HPDE6-E6E7 (cell line): Measurements from ENCODE around the gene USE1.
"Not testable (repeated sequence)": the region's sequence is repeated elsewhere in the genome, so short reads cannot be mapped to it uniquely, and the experiment has no call there.

ENCODE experiments used
- DNase-seq: peaks from one replicate; pipeline ENCODE4 v3.0.0; 2011; ENCODE audit warnings: missing footprints; ENCODE audit errors: extremely low spot score

Gene USE1, protein sequence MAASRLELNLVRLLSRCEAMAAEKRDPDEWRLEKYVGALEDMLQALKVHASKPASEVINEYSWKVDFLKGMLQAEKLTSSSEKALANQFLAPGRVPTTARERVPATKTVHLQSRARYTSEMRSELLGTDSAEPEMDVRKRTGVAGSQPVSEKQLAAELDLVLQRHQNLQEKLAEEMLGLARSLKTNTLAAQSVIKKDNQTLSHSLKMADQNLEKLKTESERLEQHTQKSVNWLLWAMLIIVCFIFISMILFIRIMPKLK

DNA sequence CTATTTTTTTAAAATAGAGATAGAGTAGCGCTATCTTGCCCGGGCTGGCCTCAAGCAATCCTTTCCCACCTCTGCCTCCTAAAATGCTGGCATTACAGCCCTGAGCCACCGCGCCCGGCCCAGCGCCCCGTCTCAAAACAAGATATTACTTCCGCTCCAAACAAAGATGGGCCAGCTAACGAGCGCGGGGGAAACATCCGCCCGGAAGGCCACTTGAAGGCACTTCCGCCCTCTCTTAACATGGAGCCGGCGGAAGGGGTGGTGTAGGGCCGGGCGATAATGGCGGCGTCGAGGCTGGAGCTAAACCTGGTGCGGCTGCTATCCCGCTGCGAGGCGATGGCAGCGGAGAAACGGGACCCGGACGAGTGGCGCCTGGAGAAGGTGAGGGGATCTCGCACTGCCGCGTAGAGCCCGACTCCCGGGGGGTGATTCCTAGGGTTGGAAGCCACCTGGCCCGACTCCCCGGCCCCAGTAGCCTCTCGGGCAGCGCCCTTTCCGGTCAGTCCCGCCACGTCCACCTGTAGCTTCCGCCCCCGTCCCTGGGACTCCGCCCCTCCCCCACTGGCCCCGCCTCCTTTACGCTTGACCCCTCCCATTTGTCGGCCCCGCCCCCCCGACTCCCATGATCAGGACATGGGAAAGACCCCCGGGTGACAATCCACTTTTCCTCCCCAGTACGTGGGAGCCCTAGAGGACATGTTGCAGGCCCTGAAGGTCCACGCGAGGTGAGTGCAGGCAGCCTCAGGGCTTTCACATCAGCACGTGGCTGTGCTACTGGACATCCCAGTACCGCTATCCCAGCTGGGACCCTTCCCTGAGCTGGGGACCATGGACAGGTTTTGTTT lies at the start of gene USE1:
TSS of gene USE1 (plus strand) at position 231 of the 845 bp plus-strand sequence. CDS start at position 280, 49 bp downstream.
- peak; percentile 87 for DNase-seq

DNA sequence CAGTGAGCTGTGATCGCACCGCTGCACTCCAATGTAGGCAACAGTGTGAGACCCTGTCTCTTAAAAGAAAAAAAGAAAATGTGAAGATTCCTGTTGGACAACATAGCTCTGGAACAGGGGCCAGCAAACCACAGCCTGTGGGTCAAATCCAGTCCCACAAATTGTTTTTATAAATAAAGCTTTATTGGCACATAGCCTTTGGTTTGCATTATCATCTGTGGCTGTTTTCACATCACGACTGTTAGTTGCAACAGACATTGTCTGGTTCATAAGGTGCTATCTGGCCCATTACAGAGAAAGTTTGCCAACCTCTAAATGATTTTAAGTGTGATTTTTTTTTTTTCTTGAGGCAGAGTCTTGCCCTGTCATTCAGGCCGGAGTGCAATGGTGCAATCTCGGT lies 49.4 kb upstream of the USE1 start:
- DNase-seq = no peak

DNA sequence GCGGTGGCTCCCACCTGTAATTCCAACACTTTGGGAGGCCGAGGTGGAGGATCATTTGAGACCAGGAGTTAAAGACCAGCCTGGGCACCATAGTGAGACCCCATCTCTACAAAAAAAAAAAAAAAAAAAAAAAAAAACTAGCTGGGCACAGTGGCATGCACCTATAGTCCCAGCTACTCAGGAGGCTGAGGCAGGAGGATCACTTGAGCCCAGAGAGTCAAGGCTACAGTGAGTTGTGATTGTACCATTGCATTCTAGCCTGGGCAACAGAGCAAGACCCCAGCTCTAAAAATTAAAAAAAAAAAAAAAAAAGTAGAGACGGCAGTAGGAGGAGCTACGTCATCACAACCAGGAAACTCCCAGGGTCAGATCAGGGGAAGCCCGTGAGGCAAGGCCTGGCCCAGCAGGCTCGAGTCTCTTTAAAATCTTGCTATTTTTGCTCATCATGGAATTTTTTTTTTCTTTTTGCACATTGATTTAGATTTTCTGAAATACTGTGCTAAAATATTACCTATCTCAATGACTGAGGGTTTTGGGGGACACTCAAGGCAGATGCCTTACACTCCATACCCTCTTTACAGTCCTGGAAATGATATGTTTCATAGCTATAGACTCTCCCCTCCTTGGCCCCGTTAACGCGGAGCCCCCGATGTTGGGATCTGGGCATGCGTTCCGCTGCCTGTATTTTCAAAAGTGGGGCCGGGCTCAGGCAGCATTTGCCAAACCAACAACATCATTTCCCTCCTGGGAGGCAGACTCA lies 44.4 kb upstream of the USE1 start:
- DNase-seq = no peak

DNA sequence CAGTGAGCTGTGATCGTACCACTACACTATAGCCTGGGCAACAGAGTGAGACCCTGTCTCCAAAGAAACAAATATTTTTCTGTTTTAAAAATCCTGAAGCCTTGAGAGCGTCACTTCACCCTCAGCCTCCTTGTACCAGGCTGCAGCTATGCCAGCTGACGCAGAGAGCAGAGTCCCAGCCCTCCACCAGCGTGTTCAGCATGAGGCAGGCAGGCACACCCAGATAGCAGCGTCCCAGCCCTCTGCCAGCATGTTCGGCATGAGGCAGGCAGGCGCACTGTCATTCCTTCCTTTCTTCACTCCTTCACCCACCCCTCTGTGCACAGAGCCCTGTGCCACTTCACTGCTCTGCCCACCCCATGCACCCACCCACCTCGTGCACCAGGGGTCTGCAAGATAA lies 43.3 kb upstream of the USE1 start:
- DNase-seq = no peak

DNA sequence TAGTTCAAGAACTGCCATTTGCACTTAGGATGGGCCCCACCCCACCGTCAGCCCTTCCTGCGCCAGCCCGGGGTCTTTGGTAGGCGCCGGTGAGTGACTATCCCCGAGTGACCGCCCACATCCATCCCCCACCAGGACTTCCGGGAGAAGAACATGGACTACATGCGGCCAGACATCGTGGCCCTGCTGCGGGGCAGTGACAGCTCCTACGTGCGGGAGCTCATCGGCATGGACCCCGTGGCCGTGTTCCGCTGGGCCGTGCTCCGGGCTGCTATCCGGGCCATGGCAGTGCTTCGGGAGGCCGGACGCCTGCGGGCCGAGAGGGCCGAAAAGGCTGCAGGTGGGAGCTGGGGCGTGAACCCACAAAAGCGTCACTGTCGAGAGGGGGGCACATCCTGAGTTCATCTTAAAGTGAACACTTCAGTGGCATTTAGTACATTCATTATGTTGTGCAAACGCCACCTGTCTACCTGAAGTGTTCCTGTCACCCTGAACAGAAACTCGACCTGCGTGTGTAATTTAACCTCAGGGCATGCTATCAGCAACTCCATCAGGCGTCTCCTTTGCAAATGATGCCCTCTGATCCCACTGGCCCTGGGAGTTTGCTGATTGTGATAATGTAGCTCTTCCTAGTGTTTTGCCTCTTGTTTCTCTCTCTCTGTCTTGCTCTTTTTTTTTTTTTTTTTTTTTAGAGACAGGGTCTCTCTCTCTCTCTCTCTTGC lies 42.4 kb upstream of the USE1 start:
- DNase-seq = no peak

DNA sequence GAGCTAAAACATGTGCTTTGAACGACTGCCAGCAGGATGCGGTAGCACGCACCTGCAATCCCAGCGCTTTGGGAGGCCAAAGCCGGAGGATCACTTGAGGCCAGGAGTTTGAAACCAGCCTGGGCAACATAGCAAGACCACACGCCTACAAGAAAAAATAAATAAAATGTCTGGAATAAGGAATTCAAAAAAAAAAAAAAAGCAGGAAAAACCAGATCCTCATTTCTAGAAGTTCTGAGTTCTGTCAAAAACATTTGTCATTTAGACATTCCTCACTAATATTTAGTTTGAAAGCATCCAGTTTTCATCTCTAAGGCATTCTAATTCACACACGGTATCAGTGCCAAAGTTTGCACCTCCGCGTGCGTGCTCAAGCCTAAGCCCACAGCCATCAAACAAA lies 36.9 kb upstream of the USE1 start:
- no peak for DNase-seq

DNA sequence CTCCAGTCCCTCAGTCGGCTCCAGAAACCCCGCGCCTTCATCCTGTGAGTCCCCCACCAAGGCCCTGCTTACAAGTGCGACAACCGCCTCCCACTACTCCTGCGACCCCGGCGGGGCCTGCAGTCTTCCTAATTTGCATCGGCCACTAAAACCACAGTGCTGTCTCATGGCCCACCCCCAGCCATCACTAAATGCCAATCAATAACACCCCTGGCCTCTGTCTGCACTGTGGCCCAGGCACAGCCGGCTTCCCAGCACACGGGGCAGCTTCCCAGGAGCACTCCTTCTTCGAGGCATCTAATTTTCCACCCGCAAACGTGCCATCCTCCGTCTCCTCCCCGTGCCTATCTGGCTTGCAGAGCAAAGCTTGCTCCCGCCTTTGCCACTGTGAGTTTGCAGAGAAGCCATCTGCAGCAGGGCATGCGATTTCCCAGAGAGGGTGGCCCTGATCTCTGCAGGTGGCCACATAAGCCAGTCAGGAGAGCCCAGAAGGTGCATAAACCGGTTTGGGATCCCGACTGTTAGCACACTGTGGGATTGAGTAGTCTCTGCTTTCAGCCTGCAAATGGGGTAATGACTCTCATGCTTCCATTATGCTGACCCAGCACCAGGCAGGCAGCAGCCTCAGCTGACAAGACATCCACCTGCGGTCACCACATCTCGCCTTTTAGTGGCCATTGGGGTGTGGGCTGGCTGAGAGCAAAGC lies 34.0 kb upstream of the USE1 start:
- no peak for DNase-seq

DNA sequence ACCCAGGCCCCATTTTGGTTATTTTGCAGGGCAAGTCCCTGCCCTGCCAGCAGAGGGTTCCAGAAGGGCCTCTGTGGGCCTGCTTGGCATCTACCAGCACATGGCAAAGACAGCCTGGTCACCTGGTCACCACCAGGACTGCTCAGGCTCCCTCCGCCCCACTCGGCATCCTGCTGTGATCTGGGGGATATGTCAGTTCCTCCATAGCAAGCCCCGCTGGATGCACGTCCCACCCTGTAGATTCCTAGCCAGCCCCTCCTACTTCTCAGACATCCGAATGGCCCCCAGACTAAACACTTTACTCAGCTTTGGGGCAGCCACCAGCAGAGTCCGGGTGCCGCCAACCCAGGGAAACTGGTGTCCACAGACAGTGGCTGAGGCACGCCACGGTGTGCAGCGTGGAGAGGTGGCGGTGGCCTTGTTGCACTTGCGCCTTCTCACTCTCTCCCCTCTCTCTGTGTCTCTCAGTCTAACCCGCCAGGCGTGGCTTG lies 31.8 kb upstream of the USE1 start:
- no peak for DNase-seq

DNA sequence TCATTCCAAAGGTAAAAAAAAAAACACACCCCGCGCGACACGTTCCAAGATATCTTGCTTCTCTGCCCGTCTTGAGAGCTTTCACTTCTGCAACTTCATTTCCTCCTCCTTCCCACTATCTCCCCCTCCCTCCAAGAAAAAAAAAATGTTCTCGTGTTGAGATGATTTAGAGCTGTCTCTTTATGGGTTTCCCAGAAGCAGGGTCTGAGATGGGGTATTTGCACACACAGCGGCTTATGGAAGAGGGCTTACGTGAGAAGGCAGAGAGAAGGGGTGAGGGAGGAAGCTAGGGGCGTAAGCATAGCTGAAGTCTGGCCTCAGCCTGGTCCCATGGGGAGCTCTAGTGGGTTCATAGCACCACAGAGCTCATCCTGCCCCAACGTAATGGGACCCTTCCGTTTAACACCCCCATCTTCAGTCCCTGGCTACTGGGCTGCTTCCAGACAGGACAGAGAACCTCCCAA lies 31.3 kb upstream of the USE1 start:
- DNase-seq = no peak

DNA sequence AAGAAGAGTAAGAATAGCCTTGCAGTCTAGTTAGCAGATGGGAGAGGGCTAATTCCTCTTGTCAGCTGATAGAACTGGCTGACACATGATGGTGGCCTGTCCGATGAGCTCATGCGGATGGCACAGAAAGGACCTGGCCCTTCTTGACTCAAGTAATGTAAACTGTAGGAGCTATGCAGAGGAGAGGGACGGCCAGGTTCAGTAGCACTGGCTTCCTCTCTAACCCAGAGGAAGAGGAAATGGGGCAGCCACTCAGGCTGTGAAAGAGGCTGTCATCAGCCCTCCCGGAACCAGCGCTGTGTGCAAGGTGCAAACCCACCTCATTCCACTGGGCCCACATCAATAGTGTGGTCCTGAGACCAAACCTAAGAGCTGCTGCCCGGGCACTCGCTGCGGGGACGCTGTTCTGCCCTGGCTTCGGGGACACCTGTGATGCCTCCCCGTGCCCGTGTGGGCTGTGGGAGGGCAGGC lies 30.8 kb upstream of the USE1 start:
- DNase-seq = no peak

DNA sequence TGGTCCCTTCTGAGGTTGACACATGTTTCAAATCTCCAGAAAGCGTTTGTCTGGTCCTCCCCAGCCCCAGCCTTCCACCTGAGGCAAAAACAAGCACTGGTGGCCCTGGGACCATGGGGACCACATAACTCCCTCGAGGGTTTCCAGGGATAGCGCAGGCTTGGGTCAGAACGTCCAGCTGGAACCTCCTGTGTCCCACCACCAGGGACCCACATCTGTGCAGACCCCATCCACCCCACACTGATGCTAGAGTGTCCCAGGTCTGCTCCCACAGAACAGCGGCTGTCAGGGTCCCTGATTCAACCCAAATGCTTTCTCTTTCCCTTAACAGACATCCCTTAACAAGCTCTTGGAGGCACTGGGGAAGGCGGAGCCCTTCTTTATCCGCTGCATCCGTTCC lies 29.6 kb upstream of the USE1 start:
- no peak for DNase-seq

DNA sequence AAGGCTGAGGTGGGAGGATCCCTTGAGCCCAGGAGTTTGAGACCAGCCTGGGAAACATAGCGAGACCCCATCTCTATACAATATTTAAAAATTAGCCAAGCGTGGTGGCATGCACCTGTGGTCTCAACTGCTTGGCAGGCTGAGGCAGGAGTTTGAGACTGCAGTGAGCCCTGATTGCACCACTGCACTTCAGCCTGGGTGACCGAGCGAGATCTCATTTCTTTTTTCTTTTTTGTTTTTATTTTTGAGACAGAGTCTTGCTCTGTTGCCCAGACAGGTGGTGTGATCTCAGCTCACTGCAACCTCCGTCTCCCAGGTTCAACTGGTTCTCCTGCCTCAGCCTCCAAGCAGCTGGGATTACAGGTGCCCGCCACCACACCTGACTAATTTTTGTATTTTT lies 23.4 kb upstream of the USE1 start:
- not testable (repeated sequence) for DNase-seq

DNA sequence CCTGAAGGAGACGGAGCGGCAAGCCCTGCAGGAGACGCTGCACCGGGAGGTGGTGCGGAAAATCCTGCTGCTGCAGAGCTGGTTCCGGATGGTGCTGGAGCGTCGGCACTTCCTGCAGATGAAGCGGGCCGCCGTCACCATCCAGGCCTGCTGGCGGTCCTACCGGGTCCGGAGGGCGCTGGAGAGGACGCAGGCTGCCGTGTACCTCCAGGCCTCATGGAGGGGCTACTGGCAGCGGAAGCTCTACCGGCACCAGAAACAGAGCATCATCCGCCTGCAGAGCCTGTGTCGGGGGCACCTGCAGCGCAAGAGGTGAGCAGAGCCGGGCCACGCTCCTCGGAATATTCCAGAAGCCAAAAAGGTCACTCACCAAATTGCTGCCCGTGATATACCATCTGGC lies 22.4 kb upstream of the USE1 start:
- no peak for DNase-seq

DNA sequence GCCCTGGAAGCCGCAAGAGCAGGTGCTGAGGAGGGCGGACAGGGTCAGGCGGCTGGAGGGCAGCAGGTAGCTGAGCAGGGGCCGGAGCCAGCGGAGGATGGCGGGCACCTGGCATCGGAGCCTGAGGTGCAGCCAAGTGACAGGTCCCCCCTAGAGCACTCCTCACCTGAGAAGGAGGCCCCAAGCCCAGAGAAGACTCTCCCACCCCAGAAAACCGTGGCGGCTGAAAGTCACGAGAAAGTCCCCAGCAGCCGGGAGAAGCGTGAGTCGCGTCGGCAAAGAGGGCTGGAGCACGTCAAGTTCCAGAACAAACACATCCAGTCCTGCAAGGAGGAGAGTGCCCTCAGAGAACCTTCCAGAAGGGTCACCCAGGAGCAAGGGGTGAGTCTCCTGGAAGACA lies 20.5 kb upstream of the USE1 start:
- no peak for DNase-seq

DNA sequence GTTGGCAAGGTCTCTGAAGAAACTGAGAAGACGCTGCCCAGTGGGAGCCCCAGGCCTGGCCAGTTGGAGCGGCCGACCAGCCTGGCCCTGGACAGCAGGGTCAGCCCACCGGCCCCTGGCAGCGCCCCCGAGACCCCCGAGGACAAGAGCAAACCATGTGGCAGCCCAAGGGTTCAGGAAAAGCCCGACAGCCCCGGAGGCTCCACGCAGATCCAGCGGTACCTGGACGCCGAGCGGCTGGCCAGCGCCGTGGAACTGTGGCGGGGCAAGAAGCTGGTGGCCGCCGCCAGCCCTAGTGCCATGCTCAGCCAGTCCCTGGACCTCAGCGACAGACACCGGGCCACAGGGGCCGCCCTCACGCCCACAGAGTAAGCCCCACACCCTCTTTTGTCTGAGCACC lies 20.1 kb upstream of the USE1 start:
- no peak for DNase-seq

DNA sequence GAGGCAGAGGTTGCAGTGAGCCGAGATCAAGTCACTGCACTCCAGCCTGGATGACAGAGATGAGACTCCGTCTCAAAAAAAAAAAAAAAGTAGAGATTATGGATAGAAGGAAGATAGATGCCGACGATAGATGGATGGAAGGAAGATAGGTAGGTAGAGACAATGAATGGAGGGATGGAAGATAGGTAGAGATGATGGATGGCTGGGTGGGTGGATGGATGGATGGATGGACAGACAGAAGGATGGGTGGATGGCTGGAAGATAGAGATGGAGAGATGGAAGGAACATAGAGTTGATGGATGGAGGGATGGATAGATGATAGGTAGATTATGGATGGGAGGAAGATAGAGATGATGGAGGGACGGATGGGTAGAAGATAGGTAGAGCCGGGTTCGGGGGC lies 18.5 kb upstream of the USE1 start:
- DNase-seq = no peak

DNA sequence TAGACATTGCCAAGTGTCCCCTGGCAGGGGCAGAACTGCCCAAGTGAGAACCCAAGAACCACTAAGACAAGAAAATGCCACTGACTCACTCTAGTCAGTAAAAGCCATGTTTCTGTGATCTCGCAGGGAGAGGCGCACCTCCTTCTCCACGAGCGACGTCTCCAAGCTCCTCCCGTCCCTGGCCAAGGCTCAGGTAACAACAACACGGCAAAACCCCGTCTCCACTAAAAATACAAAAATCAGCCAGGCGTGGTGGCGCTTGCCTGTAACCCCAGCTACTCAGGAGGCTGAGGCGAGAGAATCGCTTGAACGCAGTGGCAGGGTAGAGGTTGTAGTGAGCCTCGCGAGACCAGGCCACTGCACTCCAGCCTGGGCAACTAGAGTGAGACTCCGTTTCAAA lies 17.5 kb upstream of the USE1 start:
- DNase-seq = no peak

DNA sequence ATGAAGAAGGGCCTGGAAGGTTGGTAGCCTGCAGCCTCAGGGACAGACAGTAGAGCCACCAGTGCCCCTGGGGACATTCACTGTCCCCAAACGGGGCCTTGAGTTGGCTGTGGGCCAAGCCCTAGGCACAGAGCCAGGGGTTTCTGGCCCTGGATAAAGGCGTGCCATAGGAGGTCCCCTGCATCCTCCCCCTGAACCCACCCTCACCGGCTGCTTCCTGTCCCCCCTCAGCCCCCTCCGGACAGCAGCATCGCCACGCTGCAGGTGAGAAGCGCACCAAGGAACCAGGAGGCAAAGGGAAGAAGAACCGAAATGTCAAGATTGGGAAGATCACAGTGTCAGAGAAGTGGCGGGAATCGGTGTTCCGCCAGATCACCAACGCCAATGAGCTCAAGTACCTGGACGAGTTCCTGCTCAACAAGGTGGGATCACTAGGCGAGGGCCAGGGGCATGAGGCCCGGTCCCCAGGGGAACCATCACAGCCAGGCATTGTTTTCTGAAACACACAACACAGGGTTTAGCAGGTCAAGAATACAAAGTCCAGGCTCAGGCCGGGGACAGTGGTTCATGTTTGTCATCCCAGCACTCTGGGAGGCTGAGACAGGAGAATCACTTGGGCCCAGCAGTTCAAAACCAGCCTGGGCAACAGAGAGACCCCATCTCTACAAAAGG lies 14.6 kb upstream of the USE1 start:
- DNase-seq = no peak

DNA sequence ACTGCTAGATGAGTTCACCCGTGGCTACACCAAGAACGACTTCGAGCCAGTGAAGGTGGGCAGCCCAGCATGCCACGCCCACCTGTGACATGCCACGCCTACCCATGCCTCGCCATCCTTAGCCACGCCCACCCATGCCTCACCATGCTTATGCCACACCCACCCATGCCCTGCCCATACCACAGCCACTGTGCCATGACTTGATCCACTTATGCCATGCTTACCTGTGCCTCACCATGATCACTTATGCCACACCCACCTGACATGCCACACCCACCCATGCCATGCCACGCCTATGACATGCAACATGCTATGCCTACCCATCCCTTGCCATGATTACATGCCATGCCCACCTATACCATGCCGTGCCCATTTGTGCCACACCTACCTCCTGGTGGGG lies 12.9 kb upstream of the USE1 start:
- DNase-seq = no peak

DNA sequence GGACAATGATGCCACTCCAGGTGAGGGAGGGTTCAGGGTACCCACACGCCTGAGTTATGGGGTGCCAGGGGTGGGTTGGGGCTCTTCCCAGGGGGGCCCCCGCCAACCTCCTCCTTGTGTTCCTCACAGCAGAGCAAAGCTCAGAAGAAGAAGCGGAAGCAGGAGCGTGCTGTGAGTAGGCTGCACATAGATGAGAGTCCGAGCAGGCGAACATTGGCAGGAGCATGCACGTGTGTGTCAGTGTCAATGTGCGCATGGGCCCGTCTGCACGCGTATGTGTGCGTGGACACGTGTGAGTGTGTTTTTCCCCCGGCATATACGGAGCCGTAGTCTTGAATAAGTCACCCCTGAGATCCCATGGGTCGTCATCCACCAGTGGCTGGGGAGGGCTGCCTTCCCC lies 12.4 kb upstream of the USE1 start:
- no peak for DNase-seq
